MM.1S (cell line): Measurements from ENCODE around the gene BRPF3.

ENCODE experiments used
- EZH2 ChIP-seq: fragments of 300-600 bp; sonication (generic); optimal IDR thresholded peaks from 2 replicates; pipeline ENCODE3; 2017; ENCODE audit warnings: low read depth, mild to moderate bottlenecking, antibody characterized with exemption, low read length, mixed read lengths
- TF ChIP-seq, protein P1 (sequence below): fragments of 300-600 bp; sonication (generic); IDR thresholded peaks from 2 replicates; pipeline ENCODE4 v1.5.1; 2016; ENCODE audit warnings: antibody characterized with exemption, low read length, mixed read lengths

DNA sequence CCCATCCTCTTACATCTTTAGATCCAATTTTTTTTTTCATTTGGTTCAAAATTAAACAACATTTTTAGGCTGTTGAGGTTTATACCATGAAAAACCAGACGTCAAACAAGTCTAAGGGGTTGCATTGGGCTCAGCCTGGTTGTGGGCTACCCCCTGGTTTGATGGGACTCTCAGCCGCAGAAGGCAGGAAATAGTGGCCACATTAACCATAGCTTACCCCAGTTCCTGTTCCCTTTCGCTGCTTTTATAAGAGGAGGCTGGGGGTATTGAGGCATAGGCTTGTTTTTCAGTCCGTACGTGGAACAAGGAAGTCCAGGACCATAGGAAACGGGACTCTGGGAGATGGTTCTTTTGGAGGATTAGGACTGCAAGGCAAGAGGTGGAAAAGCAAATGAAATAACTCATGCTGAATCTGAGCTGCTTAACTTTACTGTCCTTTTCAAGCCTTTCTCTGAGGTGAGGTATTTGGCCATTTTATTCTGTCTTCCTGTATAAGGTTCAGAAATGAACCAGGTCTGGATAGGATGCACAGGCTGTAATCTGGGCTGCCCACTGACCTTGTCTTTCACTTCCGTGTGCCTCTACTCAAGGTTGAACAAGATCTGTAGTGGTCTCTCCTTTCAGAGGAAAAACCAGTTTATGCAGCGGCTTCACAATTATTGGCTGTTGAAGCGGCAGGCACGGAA is 7.7 kb downstream of the BRPF3 start:
- TF ChIP-seq, protein P1, sequence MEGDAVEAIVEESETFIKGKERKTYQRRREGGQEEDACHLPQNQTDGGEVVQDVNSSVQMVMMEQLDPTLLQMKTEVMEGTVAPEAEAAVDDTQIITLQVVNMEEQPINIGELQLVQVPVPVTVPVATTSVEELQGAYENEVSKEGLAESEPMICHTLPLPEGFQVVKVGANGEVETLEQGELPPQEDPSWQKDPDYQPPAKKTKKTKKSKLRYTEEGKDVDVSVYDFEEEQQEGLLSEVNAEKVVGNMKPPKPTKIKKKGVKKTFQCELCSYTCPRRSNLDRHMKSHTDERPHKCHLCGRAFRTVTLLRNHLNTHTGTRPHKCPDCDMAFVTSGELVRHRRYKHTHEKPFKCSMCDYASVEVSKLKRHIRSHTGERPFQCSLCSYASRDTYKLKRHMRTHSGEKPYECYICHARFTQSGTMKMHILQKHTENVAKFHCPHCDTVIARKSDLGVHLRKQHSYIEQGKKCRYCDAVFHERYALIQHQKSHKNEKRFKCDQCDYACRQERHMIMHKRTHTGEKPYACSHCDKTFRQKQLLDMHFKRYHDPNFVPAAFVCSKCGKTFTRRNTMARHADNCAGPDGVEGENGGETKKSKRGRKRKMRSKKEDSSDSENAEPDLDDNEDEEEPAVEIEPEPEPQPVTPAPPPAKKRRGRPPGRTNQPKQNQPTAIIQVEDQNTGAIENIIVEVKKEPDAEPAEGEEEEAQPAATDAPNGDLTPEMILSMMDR = no peak
- TF ChIP-seq EZH2 = no peak
